Suprapubic skin (tissue), 4 donors: ENCODE data around the gene RNF144B.
"Not testable (repeated sequence)": the region's sequence is repeated elsewhere in the genome, so short reads cannot be mapped to it uniquely, and the experiment has no call there.

Experiments
- CTCF ChIP-seq, 2 donors: fragments of 200-600 bp in 1 of 2; fragments of 450-650 bp in 1 of 2; sonication (generic) in 1 of 2; IDR thresholded peaks; one replicate each; pipeline ENCODE4 v1.5.1; 2016 to 2019; ENCODE audit warnings: antibody characterized with exemption in 2 of 2, mild to moderate bottlenecking in 1 of 2, moderate library complexity in 1 of 2
- POLR2A ChIP-seq, 2 donors: fragments of 450-650 bp; IDR thresholded peaks; one replicate each; pipeline ENCODE4 v1.6.1; 2017; ENCODE audit warnings: antibody characterized with exemption in 2 of 2, mild to moderate bottlenecking in 2 of 2, moderate library complexity in 2 of 2
- POLR2AphosphoS5 ChIP-seq, 3 donors: sonication (generic); formaldehyde crosslinking; IDR thresholded peaks; one replicate each; pipeline ENCODE4 v1.6.1; 2017; ENCODE audit warnings: antibody characterized with exemption in 3 of 3

- not testable (repeated sequence) for TF ChIP-seq CTCF, POLR2A, POLR2AphosphoS5 (IDR thresholded peaks at IDR 0.05)
Measured at GRCh38 chr6:18404965-18405364, 17.8 kb downstream of the RNF144B start.
